ENCODE data around the gene CCDC8. TPM values are rescaled to one million over a fixed set of nuclear protein-coding genes. Genes with fewer than 3 reads are reported as not detected.
A peak's percentile ranks its signal among the peaks of the same experiment; 100 is the strongest.

Gene CCDC8
- total RNA-seq, 1 experiment from 2014 or later, result 27.5 TPM

DNA sequence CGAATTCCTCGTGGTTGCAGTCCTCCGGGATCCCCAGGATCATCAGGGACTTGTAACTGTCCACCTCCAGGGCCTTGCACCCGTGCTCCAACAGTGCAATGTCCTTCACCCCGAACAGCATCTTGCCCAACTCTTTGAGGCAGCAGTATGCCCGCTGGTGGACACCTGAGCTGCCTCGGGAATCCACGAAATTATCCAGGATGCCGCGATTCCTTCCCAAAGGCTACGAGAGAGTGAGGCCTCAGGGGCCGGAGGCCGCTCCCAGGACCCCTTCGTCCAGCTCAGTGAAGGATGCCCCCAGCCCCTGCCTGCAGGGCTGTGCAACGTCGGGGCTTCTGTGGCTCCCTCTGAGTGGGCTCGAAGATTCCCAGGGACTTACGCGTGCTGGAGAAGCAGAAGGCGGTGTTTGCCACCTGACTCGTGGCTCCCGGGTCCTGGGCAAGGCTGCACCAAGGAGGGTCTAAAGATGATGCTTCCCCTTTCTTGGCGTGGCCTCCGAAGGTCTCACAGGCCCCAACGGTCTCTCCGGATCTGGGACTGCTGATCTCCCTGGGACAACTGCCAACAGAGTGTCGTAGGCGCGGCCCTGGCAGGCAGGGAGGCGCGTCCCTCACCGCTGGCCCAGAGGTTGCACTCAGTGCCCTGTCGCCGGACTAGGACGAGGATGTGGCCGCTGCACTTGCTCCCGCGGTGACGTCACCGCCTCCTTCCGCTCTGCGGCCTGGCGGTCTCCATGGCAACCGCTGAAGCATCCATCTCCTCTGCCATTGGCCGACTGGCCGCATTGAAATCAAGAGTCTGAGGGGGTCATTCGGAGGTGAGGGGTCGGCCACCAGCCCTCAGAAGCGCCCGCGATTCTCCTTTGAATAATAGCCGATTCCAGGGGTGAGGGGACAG, 15.1 kb upstream of the CCDC8 start, which contains the start of gene PNMA8C:
Gene PNMA8C (minus strand): TSS at position 698 of the 897 bp plus-strand sequence. CDS start 577 bp downstream, at position 121.
- Histone ChIP-seq H3K9ac (ENCODE audit: extremely low read depth, insufficient read length, low read length) (no peak within 1 kb of the TSS), H2BK20ac (ENCODE audit: low read depth, low read length, poor library complexity, severe bottlenecking) (no peak within 1 kb of the TSS), H2AFZ (ENCODE audit: low read length) (no peak within 1 kb of the TSS), H2BK5ac (ENCODE audit: insufficient read length, low read length) (no peak within 1 kb of the TSS), H2BK120ac (ENCODE audit: low read depth, low read length, poor library complexity, severe bottlenecking) (no peak within 1 kb of the TSS), H3K23me2 (ENCODE audit: insufficient read length, low read depth, low read length, poor library complexity, severe bottlenecking) (peaks cover 14% of the 10 kb centered on the region), H4K8ac (replicated peaks; ENCODE audit: insufficient read length, low read depth, low read length) (no peak within 1 kb of the TSS), H3K23ac (ENCODE audit: insufficient read length, low read depth, low read length) (no peak within 1 kb of the TSS), H3K4me2 (ENCODE audit: insufficient read depth, insufficient read length, low read length) (peak within 1 kb of the TSS; percentile 40), H3K4me1 (ENCODE audit: insufficient read depth, low read length) (no peaks in the 10 kb centered on the region), H3K18ac (ENCODE audit: insufficient read length, low read depth, low read length) (peak within 1 kb of the TSS; percentile 20), H3K79me1 (ENCODE audit: insufficient read depth, low read depth, low read length, poor library complexity, severe bottlenecking) (no peaks in the 10 kb centered on the region), H4K91ac (ENCODE audit: insufficient read length, low read depth, low read length) (no peak within 1 kb of the TSS), H3K14ac (ENCODE audit: insufficient read depth, low read length) (peak within 1 kb of the TSS; percentile 38; the same call in 1 of the 2 replicates), H3K27me3 (ENCODE audit: insufficient read depth, low read length) (no peaks in the 10 kb centered on the region; the same call in none of the 2 replicates), H3T11ph (ENCODE audit: low read length) (no peak within 1 kb of the TSS), H2BK15ac (ENCODE audit: low read depth, low read length) (no peak within 1 kb of the TSS; the same call in 1 of the 2 replicates), H3K27ac (ENCODE audit: insufficient read length, low read depth, low read length) (no peak within 1 kb of the TSS), H4K20me1 (ENCODE audit: control insufficient read depth, insufficient read depth, insufficient read length) (no peaks in the 10 kb centered on the region), H4K5ac (ENCODE audit: insufficient read length, low read depth, low read length) (no peak within 1 kb of the TSS), H2BK12ac (ENCODE audit: insufficient read length, low read depth, low read length) (no peak within 1 kb of the TSS), H2AK5ac (ENCODE audit: insufficient read length, low read length) (no peak within 1 kb of the TSS), H3K56ac (ENCODE audit: insufficient read length, low read depth, low read length) (no peak within 1 kb of the TSS), H3K9me3 (ENCODE audit: control insufficient read depth, low read depth, low read length) (no peaks in the 10 kb centered on the region), H3K4ac (ENCODE audit: low read depth, low read length) (no peak within 1 kb of the TSS), H3K79me2 (ENCODE audit: insufficient read depth, low read length) (no peaks in the 10 kb centered on the region)
- Mint-ChIP-seq H3K27me3 (ENCODE audit: low read depth) (peaks cover 43% of the 10 kb centered on the region), H3K4me3 (peak within 1 kb of the TSS; percentile 70 to 79), H3K4me1 (peaks cover 26 to 38% of the 10 kb centered on the region in 2 experiments), H3K27ac (peak within 1 kb of the TSS in 1 of 3 experiments; percentile 75; a peak in 3 of 7 replicates), H3K36me3 (ENCODE audit: insufficient read depth in 1 of 3, low read depth in 3 of 3) (no peaks in the 10 kb centered on the region), H3K9me3 (no peaks in the 10 kb centered on the region; a peak in 1 of 5 replicates)
- WGBS (ENCODE audit: extremely low coverage, insufficient read length, low lambda C conversion rate), result no CpG with 5 or more reads among the region's 52 CpGs
- peak; percentile 93 for DNase-seq
- TF ChIP-seq, protein P1, sequence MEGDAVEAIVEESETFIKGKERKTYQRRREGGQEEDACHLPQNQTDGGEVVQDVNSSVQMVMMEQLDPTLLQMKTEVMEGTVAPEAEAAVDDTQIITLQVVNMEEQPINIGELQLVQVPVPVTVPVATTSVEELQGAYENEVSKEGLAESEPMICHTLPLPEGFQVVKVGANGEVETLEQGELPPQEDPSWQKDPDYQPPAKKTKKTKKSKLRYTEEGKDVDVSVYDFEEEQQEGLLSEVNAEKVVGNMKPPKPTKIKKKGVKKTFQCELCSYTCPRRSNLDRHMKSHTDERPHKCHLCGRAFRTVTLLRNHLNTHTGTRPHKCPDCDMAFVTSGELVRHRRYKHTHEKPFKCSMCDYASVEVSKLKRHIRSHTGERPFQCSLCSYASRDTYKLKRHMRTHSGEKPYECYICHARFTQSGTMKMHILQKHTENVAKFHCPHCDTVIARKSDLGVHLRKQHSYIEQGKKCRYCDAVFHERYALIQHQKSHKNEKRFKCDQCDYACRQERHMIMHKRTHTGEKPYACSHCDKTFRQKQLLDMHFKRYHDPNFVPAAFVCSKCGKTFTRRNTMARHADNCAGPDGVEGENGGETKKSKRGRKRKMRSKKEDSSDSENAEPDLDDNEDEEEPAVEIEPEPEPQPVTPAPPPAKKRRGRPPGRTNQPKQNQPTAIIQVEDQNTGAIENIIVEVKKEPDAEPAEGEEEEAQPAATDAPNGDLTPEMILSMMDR (conservative IDR thresholded peaks at IDR 0.05), result no peak
